Measurements from ENCODE around the gene NUDCD3.

- TF ChIP-seq CTCF (IDR thresholded peaks at IDR 0.05): no peak
- no peak for TF ChIP-seq POLR2A (IDR thresholded peaks at IDR 0.05)
Observed at GRCh38 chr7:44411306-44411705, 79.2 kb downstream of the NUDCD3 start.
